ENCODE measurements around the gene PDE1A. TPM values are rescaled to one million over a fixed set of nuclear protein-coding genes. Genes with fewer than 3 reads are reported as not detected.

PDE1A gene
- polyA plus RNA-seq (2011; rRNA removed) (3.2 and 4.3 TPM in 2 replicates), polyA minus RNA-seq (2011; rRNA and poly(A)+ RNA removed) (2.6 and 3.0 TPM in 2 replicates)

DNA sequence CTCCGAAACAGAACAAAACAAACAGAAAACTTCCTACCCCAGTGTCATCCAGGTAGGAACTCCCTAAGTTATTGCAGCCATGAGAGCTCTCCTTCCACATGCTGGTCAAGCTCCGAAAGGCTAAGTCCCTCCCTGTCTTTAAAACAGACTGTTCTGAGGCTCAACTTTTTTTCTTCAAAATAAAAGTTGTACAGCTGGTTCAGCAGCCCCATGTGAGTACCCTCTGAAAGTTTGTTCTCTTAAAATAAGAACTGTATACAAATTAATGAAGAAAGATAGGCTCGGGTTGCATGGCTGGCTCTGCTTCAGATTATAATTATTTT is at the start of gene PDE1A:
TSS of gene PDE1A (minus strand) at position 119 of the 323 bp plus-strand sequence.
- DNase-seq (ENCODE audit: low read depth, low spot score), result no peak
- CTCF ChIA-PET, result interaction anchor here (0.7 kb wide), 1 partner anchor 240 kb away, joined by 3 read pairs; no protein-coding TSS in a partner anchor
- Histone ChIP-seq H3K9me3 (ENCODE audit: control insufficient read depth, insufficient read depth, low read length) (no peaks in the 10 kb centered on the region), H3K4me3 (ENCODE audit: low read depth, low read length) (peak within 1 kb of the TSS; percentile 30), H3K27ac (ENCODE audit: low read depth, low read length) (no peak within 1 kb of the TSS), H3K27me3 (ENCODE audit: control insufficient read depth, insufficient read depth, low read length) (no peaks in the 10 kb centered on the region)
- TF ChIP-seq, protein P1, sequence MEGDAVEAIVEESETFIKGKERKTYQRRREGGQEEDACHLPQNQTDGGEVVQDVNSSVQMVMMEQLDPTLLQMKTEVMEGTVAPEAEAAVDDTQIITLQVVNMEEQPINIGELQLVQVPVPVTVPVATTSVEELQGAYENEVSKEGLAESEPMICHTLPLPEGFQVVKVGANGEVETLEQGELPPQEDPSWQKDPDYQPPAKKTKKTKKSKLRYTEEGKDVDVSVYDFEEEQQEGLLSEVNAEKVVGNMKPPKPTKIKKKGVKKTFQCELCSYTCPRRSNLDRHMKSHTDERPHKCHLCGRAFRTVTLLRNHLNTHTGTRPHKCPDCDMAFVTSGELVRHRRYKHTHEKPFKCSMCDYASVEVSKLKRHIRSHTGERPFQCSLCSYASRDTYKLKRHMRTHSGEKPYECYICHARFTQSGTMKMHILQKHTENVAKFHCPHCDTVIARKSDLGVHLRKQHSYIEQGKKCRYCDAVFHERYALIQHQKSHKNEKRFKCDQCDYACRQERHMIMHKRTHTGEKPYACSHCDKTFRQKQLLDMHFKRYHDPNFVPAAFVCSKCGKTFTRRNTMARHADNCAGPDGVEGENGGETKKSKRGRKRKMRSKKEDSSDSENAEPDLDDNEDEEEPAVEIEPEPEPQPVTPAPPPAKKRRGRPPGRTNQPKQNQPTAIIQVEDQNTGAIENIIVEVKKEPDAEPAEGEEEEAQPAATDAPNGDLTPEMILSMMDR (IDR thresholded peaks at IDR 0.05; ENCODE audit: low read depth, low read length), result no peak
- POLR2A ChIA-PET, result interaction anchor here (0.6 kb wide), 1 partner anchor 496 kb away, joined by 4 read pairs; no protein-coding TSS in a partner anchor

DNA sequence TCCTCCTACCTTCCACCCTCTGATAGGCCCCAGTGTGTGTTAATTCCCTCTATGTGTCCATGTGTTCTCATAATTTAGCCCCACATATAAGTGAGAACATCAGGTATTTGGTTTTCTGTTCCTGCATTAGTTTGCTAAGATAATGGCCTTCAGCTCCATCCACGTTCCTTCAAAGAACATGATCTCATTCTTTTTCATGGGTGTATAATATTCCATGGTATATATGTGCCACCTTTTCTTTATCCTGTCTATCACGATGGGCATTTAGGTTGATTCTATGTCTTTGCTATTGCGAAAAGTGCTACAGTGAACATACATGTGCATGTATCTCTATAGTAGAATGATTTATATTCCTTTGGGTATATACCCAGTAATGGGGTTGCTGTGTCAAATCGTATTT is 46.8 kb upstream of the PDE1A start:
- no peak for DNase-seq (ENCODE audit: low read depth, low spot score)
- Histone ChIP-seq H3K27me3 (ENCODE audit: control insufficient read depth, insufficient read depth, low read length) (no peaks in the 10 kb centered on the region), H3K9me3 (ENCODE audit: control insufficient read depth, insufficient read depth, low read length) (no peaks in the 10 kb centered on the region), H3K27ac (ENCODE audit: low read depth, low read length) (no peak overlapping the region), H3K4me3 (ENCODE audit: low read depth, low read length) (no peak overlapping the region)
- TF ChIP-seq, protein P1 (IDR thresholded peaks at IDR 0.05; ENCODE audit: low read depth, low read length), result no peak
- ChIA-PET CTCF (no interaction called here), POLR2A (no interaction called here)

DNA sequence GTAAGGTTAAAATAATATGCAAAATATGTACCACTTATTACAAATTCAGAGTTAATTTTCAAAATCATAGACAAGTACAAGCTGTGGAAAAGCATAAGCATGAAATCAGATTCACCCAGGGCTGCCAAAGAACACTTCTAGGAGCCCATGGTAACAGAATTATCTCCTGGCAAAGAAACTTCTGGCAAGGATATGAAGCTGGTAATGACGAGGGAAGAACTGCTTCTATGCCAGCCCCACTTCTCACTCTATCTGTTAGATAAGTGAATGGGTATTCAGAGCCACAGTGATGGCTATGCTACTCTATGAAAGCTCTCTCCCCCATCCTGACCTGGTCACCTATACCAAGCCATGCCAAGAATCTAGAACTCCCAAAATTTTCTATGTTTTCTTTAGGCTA is 36.9 kb upstream of the PDE1A start:
- DNase-seq (ENCODE audit: low read depth, low spot score), result no peak
- CTCF ChIA-PET, result no interaction called here
- TF ChIP-seq, protein P1 (IDR thresholded peaks at IDR 0.05; ENCODE audit: low read depth, low read length), result no peak
- Histone ChIP-seq H3K4me3 (ENCODE audit: low read depth, low read length) (no peak overlapping the region), H3K27me3 (ENCODE audit: control insufficient read depth, insufficient read depth, low read length) (no peaks in the 10 kb centered on the region), H3K27ac (ENCODE audit: low read depth, low read length) (no peak overlapping the region), H3K9me3 (ENCODE audit: control insufficient read depth, insufficient read depth, low read length) (no peaks in the 10 kb centered on the region)
- POLR2A ChIA-PET, result no interaction called here

DNA sequence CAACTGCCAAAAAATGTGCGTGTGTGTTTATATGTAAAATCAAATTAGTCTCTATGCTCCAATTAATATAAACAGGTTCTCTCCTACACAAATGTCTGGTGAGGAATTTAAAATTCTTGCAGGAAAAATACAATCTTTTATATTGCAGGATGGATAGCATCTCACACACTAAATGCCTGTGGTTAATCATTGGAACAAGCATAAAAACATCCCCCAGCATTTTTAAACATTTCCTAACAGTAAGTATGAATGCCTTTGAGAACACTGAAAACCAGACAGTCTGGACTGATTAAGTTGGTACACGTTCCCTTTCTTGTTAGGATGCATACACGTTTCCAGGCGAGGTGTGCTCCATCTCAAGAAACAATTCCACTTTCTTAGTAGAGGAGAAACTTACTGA is 29.9 kb upstream of the PDE1A start:
- Histone ChIP-seq H3K9me3 (ENCODE audit: control insufficient read depth, insufficient read depth, low read length) (no peaks in the 10 kb centered on the region), H3K4me3 (ENCODE audit: low read depth, low read length) (no peak overlapping the region), H3K27ac (ENCODE audit: low read depth, low read length) (no peak overlapping the region), H3K27me3 (ENCODE audit: control insufficient read depth, insufficient read depth, low read length) (no peaks in the 10 kb centered on the region)
- DNase-seq (ENCODE audit: low read depth, low spot score), result peak; percentile 15
- ChIA-PET POLR2A (no interaction called here), CTCF (no interaction called here)
- TF ChIP-seq, protein P1 (IDR thresholded peaks at IDR 0.05; ENCODE audit: low read depth, low read length), result no peak

DNA sequence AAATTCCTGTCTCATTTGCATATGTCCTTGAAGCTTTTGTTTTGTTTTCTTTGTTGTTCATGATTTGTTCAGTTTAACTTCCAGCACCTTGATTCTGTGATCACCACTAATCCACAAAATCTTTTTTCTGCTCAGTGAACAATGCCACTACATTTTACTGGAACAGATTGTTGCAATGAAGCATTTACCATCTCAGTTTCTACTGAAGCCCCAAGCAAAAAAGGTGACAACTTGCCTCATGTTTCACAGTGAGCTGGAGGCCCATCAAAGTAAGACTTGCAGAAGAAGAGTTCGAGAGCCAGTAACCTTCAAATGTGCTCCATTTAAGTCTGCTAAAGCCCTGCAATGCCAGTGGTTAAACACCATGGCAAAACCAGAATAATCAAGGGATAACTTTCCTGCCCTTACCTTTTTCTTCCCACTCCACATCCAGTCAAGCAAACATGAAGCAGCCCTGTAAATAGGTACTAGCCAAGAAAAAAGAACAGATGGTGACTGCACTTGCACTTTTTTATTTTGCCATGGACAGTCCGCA is 25.7 kb upstream of the PDE1A start:
- no peak overlapping the region for H3K27ac ChIP-seq (ENCODE audit: low read depth, low read length)
- CTCF ChIA-PET, result no interaction called here

More for the DNA sequence above, 25.7 kb upstream of the PDE1A start:
- no peak overlapping the region for H3K4me3 ChIP-seq (ENCODE audit: low read depth, low read length)
- no peaks in the 10 kb centered on the region for H3K27me3 ChIP-seq (ENCODE audit: control insufficient read depth, insufficient read depth, low read length)
- no peaks in the 10 kb centered on the region for H3K9me3 ChIP-seq (ENCODE audit: control insufficient read depth, insufficient read depth, low read length)
- POLR2A ChIA-PET, result no interaction called here
- no peak for DNase-seq (ENCODE audit: low read depth, low spot score)
- TF ChIP-seq, protein P1 (IDR thresholded peaks at IDR 0.05; ENCODE audit: low read depth, low read length), result no peak

Measured in AG04450 (cell line).